SK-N-SH (cell line): ENCODE data around the gene RIN2.

Experiments used
- CTCF ChIP-seq: fragments of 200-600 bp; sonication (generic); IDR thresholded peaks from 2 replicates; pipeline ENCODE4 v1.6.1; 2017; ENCODE audit warnings: antibody characterized with exemption, mild to moderate bottlenecking, moderate library complexity
- ELF1 ChIP-seq: IDR thresholded peaks from 2 replicates; pipeline ENCODE4 v1.4.0; 2012
- EP300 ChIP-seq, 2 experiments: IDR thresholded peaks; 2 replicates each; pipeline versions ENCODE4 v1.4.0 to v1.6.1; 2012; ENCODE audit warnings: borderline replicate concordance in 1 of 2, low read depth in 1 of 2, low read length in 1 of 2
- EZH2phosphoT487 ChIP-seq: fragments of 200-600 bp; sonication (generic); IDR thresholded peaks from 2 replicates; pipeline ENCODE4 v1.6.1; 2017; ENCODE audit warnings: low read depth, mixed run types, mild to moderate bottlenecking, antibody characterized with exemption, moderate library complexity, borderline replicate concordance
- GABPA ChIP-seq: IDR thresholded peaks from 2 replicates; pipeline ENCODE4 v1.4.0; 2012; ENCODE audit warnings: low read depth, mild to moderate bottlenecking
- NFIC ChIP-seq: IDR thresholded peaks from 2 replicates; pipeline ENCODE4 v1.4.0; 2012; ENCODE audit warnings: borderline replicate concordance
- NRF1 ChIP-seq: IDR thresholded peaks from 2 replicates; pipeline ENCODE4 v1.6.1; 2012; ENCODE audit warnings: low read depth, mild to moderate bottlenecking, low read length
- RAD21 ChIP-seq: IDR thresholded peaks from 2 replicates; pipeline ENCODE4 v1.6.1; 2012; ENCODE audit warnings: mild to moderate bottlenecking, low read length
- RCOR1 ChIP-seq: fragments of 150-350 bp; IDR thresholded peaks from 2 replicates; pipeline ENCODE4 v1.6.1; 2017; ENCODE audit warnings: antibody characterized with exemption, low read length
- REST ChIP-seq: IDR thresholded peaks from 2 replicates; pipeline ENCODE4 v1.6.1; 2012; ENCODE audit warnings: mild to moderate bottlenecking, low read depth, low read length, moderate library complexity
- RFX5 ChIP-seq: IDR thresholded peaks from 2 replicates; pipeline ENCODE4 v1.6.1; 2012; ENCODE audit warnings: mild to moderate bottlenecking, improper control_type of control experiment, low read length
- TAF1 ChIP-seq: IDR thresholded peaks from 2 replicates; pipeline ENCODE4 v1.6.1; 2012; ENCODE audit warnings: low read depth, mild to moderate bottlenecking, low read length, moderate library complexity, borderline replicate concordance

- TF ChIP-seq ELF1 (no peak), RAD21 (no peak), CTCF (no peak), TAF1 (no peak), EZH2phosphoT487 (no peak), REST (no peak), EP300 (IDR thresholded peaks at IDR 0.05; ENCODE audit: borderline replicate concordance in 1 of 2, low read depth in 1 of 2, low read length in 1 of 2) (no peak), RCOR1 (no peak), NRF1 (no peak), RFX5 (no peak), GABPA (no peak), NFIC (no peak)
These were observed 10.3 kb downstream of the RIN2 start for GRCh38 chr20:19768325-19768842.
